Loucy (cell line): ENCODE data around the gene MTMR12.

Experiments used
- CTCF ChIP-seq: fragments of 200-600 bp; sonication (generic); conservative IDR thresholded peaks from 2 replicates; pipeline ENCODE4 v1.5.1; 2014; ENCODE audit warnings: mild to moderate bottlenecking, antibody characterized with exemption, low read length
- EZH2phosphoT487 ChIP-seq: fragments of 200-600 bp; IDR thresholded peaks from 2 replicates; pipeline ENCODE4 v1.6.1; 2018; ENCODE audit warnings: antibody characterized with exemption, mild to moderate bottlenecking, moderate library complexity, borderline replicate concordance

- no peak for TF ChIP-seq CTCF
- no peak for TF ChIP-seq EZH2phosphoT487
Observed at GRCh38 chr5:32279223-32279622, 33.5 kb downstream of the MTMR12 start.
